ENCODE results near the gene OAS2.

DNA sequence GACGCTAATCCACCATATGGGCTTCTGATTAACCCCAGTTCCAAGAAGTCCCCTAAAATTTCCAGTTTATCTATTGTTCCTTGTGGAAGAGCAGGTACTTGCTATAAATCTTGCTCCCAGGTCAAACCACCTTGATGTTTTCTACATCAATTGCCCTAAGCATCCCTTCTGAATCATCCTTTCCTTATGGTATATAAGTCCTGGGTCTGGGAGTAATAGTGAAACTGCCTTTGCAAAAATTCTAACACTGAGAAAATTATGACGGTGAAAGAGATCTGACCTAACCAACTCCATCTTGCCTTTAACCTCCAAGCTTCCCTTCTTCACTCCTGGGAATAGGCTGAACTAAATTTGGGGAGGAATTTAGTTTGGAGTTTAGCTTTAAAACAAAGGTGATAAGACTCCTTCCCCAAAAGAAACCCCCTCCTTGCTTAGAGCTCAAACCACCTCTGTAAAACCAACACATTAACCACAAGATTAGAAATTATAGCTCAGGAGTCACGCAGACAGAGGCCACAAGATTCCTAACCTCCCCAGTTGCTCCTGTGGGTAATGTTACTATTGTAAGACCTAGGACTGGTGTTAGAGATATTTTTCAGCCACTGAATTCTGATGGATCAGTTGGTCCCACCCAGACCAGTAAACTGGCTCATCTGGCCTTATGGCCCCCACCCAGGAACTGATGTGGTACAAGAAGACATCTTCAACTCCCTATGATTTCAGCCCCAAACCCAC, 44.4 kb downstream of the OAS2 start:
- TF ChIP-seq SIN3A (IDR thresholded peaks at IDR 0.05; ENCODE audit: borderline replicate concordance, insufficient read depth, low read length) (no peak), POLR2AphosphoS5 (IDR thresholded peaks at IDR 0.05; ENCODE audit: low read depth, low read length) (no peak), TAF1 (IDR thresholded peaks at IDR 0.05; ENCODE audit: borderline replicate concordance, insufficient read depth, low read length) (no peak)
- TF ChIP-seq, protein P1, sequence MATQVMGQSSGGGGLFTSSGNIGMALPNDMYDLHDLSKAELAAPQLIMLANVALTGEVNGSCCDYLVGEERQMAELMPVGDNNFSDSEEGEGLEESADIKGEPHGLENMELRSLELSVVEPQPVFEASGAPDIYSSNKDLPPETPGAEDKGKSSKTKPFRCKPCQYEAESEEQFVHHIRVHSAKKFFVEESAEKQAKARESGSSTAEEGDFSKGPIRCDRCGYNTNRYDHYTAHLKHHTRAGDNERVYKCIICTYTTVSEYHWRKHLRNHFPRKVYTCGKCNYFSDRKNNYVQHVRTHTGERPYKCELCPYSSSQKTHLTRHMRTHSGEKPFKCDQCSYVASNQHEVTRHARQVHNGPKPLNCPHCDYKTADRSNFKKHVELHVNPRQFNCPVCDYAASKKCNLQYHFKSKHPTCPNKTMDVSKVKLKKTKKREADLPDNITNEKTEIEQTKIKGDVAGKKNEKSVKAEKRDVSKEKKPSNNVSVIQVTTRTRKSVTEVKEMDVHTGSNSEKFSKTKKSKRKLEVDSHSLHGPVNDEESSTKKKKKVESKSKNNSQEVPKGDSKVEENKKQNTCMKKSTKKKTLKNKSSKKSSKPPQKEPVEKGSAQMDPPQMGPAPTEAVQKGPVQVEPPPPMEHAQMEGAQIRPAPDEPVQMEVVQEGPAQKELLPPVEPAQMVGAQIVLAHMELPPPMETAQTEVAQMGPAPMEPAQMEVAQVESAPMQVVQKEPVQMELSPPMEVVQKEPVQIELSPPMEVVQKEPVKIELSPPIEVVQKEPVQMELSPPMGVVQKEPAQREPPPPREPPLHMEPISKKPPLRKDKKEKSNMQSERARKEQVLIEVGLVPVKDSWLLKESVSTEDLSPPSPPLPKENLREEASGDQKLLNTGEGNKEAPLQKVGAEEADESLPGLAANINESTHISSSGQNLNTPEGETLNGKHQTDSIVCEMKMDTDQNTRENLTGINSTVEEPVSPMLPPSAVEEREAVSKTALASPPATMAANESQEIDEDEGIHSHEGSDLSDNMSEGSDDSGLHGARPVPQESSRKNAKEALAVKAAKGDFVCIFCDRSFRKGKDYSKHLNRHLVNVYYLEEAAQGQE (IDR thresholded peaks at IDR 0.05; ENCODE audit: insufficient read depth in 1 of 2, low read depth in 2 of 2, low read length in 2 of 2) = no peak

Data from PFSK-1 (cell line).